ENCODE results near the gene CSNK2B. TPM values are rescaled to one million over a fixed set of nuclear protein-coding genes. Genes with fewer than 3 reads are reported as not detected.

CSNK2B gene
- total and polyA plus RNA-seq, 9 of the 15 experiments (the other 6 are each of a cell fraction or from before 2014, with no cell fraction given), result 120 to 1,126 (median 529) TPM

DNA sequence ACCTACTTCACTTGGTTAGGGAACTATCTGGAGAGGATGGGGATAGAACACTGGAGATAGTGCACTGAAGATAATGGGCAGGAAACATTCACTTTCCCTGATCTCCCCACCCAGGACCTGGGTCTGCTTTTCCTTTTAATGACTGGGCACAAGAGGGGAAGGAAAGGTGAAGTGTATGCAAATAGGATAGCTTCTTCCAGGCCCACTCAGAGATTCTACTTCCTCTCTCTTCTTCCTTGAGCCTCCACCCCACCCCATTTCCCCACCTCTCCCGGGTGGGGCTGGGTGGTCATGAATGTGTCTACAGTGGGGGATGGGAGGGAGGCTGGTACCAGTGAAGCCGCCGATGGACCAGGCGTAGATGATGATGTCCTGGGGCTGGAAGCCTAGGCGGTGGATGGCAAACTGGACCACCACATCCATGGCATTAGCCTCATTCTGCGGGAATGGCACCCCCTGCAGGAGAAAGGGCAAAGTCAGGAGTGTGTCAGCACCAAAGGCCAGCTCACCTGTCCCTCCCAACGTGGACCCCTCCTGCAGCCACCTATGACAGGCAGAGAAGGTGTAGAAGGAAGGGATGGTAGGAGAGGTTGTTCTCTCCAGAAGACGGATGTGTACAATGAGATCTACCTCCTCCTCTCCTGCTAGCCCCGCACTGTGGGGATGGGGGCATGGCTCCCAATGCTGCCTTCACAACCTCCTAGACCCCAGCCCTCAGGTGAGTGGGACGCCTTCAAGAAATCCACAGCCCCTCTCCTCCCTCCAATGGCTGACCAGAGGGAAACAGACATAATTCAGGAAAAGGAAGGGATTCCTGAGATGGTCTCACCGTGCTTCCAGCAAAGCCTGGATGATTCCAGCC is 23.6 kb downstream of the CSNK2B start (continued):
- TF ChIP-seq ZFPM2 (CRISPR knock-in tag; IDR thresholded peaks at IDR 0.05) (no peak), DPF2 (IDR thresholded peaks at IDR 0.05) (no peak), JUNB (CRISPR knock-in tag; conservative IDR thresholded peaks at IDR 0.05) (no peak), CBX3 (IDR thresholded peaks at IDR 0.05; ENCODE audit: borderline replicate concordance in 1 of 2, low read length in 2 of 2) (no peak), ZSCAN32 (CRISPR knock-in tag; IDR thresholded peaks at IDR 0.05) (no peak), LCOR (CRISPR knock-in tag; IDR thresholded peaks at IDR 0.05) (no peak), BCL6 (CRISPR knock-in tag; IDR thresholded peaks at IDR 0.05) (no peak), EGR1 (conservative IDR thresholded peaks at IDR 0.05) (no peak), ZC3H4 (CRISPR knock-in tag; IDR thresholded peaks at IDR 0.05; ENCODE audit: borderline replicate concordance) (no peak), NR2F6 (CRISPR knock-in tag; IDR thresholded peaks at IDR 0.05) (no peak)
